ENCODE results near the gene FGG. TPM values are rescaled to one million over a fixed set of nuclear protein-coding genes. Genes with fewer than 3 reads are reported as not detected.

The FGG gene
- total and polyA plus RNA-seq, 2 of the 13 experiments (the other 11 are each of a cell fraction or from before 2014, with no cell fraction given), result 1,037 to 2,423 TPM

- TF ChIP-seq NFKBIZ (CRISPR knock-in tag; IDR thresholded peaks at IDR 0.05) (no peak), POLR2AphosphoS2 (IDR thresholded peaks at IDR 0.05; ENCODE audit: low read depth, low read length) (0 out of 2 replicates have a peak, but pooled peaks have one; percentile 10), RBFOX2 (IDR thresholded peaks at IDR 0.05; ENCODE audit: low read depth, low read length) (peak; percentile 86), POLR2A (IDR thresholded peaks at IDR 0.05; ENCODE audit: insufficient read depth in 1 of 2, low read depth in 2 of 2, low read length in 2 of 2) (0 out of 4 replicates have a peak, but pooled peaks of 1 of the 2 experiments have one; percentile 1), AGO2 (optimal IDR thresholded peaks at IDR 0.05; ENCODE audit: low read depth, low read length) (peak; percentile 48), POLR2AphosphoS5 (IDR thresholded peaks at IDR 0.05; ENCODE audit: low read depth, low read length) (0 out of 2 replicates have a peak, but pooled peaks have one; percentile 29), PRDM15 (CRISPR knock-in tag; IDR thresholded peaks at IDR 0.05) (peak; percentile 80; the same call in 1 of the 2 replicates), ZNF816 (CRISPR knock-in tag; IDR thresholded peaks at IDR 0.05; ENCODE audit: borderline replicate concordance) (no peak)
- ChIA-PET POLR2A (interaction anchor here (0.9 to 15.2 kb wide), 9 partner anchors 6 to 45 kb away, joined by 3 to 468 read pairs (median 24); partner anchors contain the start of genes FGA and FGG), CTCF (ENCODE audit: low intra/inter-chr PET ratio, low total read pairs) (no interaction called here)
- peaks cover 2 to 44% of the 10 kb centered on the region in 2 experiments; a peak in 4 of 5 replicates for H3K36me3 ChIP-seq (replicated peaks in 1 of 2; ENCODE audit: control insufficient read depth in 1 of 2, insufficient read depth in 2 of 2, low read length in 2 of 2)
- H3K9ac ChIP-seq (ENCODE audit: insufficient read depth, low read depth, low read length), result no peak overlapping the region
- peaks cover 89% of the 10 kb centered on the region for H3K4me1 ChIP-seq (ENCODE audit: insufficient read depth, low read length)
- intact Hi-C loops (cut with micrococcal nuclease; ENCODE audit: unreplicated experiment) (no loop called here), in situ Hi-C loops (cut with HindIII; ENCODE audit: extremely low pct_ligation_motif_present, low pct_unique_long_range_greater_than_20kb) (no loop called here)
- H3K4me2 ChIP-seq (ENCODE audit: low read depth, low read length), result no peak overlapping the region
- DNase-seq (ENCODE audit: low spot score), result no peak
- FAIRE-seq, result no peak
- no peaks in the 10 kb centered on the region for H3K9me3 ChIP-seq (ENCODE audit: low read length)
- WGBS (ENCODE audit: low lambda C conversion rate), result 86% methylated on average over 4 of the region's 4 CpGs
- no TSS peak for BruUV-seq (replicated peaks)
- peaks cover 21% of the 10 kb centered on the region for H3K79me2 ChIP-seq (ENCODE audit: insufficient read depth, low read length)
- H2AFZ ChIP-seq (ENCODE audit: low read length), result no peak overlapping the region
- no peak overlapping the region for H3K27ac ChIP-seq (ENCODE audit: extremely low read length, insufficient read depth, low read length)
- H3K4me3 ChIP-seq (replicated peaks in 1 of 3; ENCODE audit: insufficient read depth in 1 of 3, low read depth in 2 of 3, low read length in 3 of 3), result no peak overlapping the region
- H3K27me3 ChIP-seq (ENCODE audit: control insufficient read depth in 1 of 2, insufficient read depth in 2 of 2, low read length in 2 of 2), result no peaks in the 10 kb centered on the region
- ATAC-seq, result no peak
- no peaks in the 10 kb centered on the region; the same call in 1 of the 2 replicates for H4K20me1 ChIP-seq (ENCODE audit: insufficient read depth, low read length)
Observed at GRCh38 chr4:154604696-154605200, 7.7 kb downstream of the FGG start.

Measured in HepG2 (cell line).